Naive thymus-derived CD8-positive, alpha-beta T cell (primary cell): Measurements from ENCODE around the gene DIRAS2. TPM values are rescaled to one million over a fixed set of nuclear protein-coding genes. Genes with fewer than 3 reads are reported as not detected.

Experiments
- ATAC-seq, 2 donors: fragments of 150-1000 bp; cut with Tn5 transposase in 1 of 2; sonication (Bioruptor Pico), chemical (Tn5 transposase) in 1 of 2; 1 replicate in 1 of 2; 2 replicates in 1 of 2; pipeline ENCODE4 v1.10.0; 2021; ENCODE audit warnings: mild to moderate bottlenecking in 2 of 2, moderate library complexity in 2 of 2
- POLR2A ChIA-PET: fragments of 350-600 bp; sonication (Branson Sonifier 250); formaldehyde crosslinking; loops from one replicate; lab custom pipeline; 2021; ENCODE audit warnings: antibody characterized with exemption; lab: Charles Lee
- DNase-seq, 10 donors: peaks; one replicate each; pipeline versions ENCODE4 v3.0.0 to v3.0.0-alpha.2; 2020 to 2022
- H3K27ac Mint-ChIP-seq, 10 donors: one replicate each; pipeline ENCODE4 v1.8.0; 2020 to 2022; ENCODE audit warnings: mild to moderate bottlenecking in 10 of 10, mixed read lengths in 10 of 10, moderate library complexity in 4 of 10, inconsistent platforms in 1 of 10
- H3K27me3 Mint-ChIP-seq, 5 donors: one replicate each; pipeline ENCODE4 v1.8.0; 2021 to 2022; ENCODE audit warnings: mixed read lengths in 5 of 5
- H3K36me3 Mint-ChIP-seq, 3 donors: one replicate each; pipeline ENCODE4 v1.8.0; 2020 to 2022; ENCODE audit warnings: mixed read lengths in 3 of 3, mild to moderate bottlenecking in 2 of 3, inconsistent platforms in 1 of 3
- H3K4me1 Mint-ChIP-seq, 4 donors: one replicate each; pipeline ENCODE4 v1.8.0; 2021 to 2022; ENCODE audit warnings: mixed read lengths in 4 of 4
- H3K4me3 Mint-ChIP-seq, 10 donors: one replicate each; pipeline ENCODE4 v1.8.0; 2020 to 2022; ENCODE audit warnings: mild to moderate bottlenecking in 10 of 10, mixed read lengths in 10 of 10, moderate library complexity in 6 of 10, inconsistent platforms in 1 of 10
- H3K9me3 Mint-ChIP-seq, 9 donors: one replicate each; pipeline ENCODE4 v1.8.0; 2020 to 2022; ENCODE audit warnings: mixed read lengths in 9 of 9, mild to moderate bottlenecking in 3 of 9, inconsistent platforms in 1 of 9, moderate library complexity in 1 of 9
- polyA plus RNA-seq, 3 donors: library from polyadenylated mRNA; unstranded; fragments of 300-500 nt; fragmentation: Illumina TruSeq; gene quantifications; one replicate each; pipeline ENCODE4 v1.2.3, GENCODE V29; 2021
- total RNA-seq, 8 experiments: library from RNA in 2 of 8; stranded (reverse) in 2 of 8; gene quantifications; one replicate each; pipeline ENCODE4 v1.2.3 and lab custom pipeline; 2021 to 2026

The DIRAS2 gene
- total and polyA plus RNA-seq, 5 experiments from 2014 or later, result not detected

- ATAC-seq, result no peak
- H3K4me3 Mint-ChIP-seq, result no peak overlapping the region
- H3K27me3 Mint-ChIP-seq, result peaks cover 4 to 53% (median 23%) of the 10 kb centered on the region in 5 donors
- POLR2A ChIA-PET, result no interaction called here
- H3K36me3 Mint-ChIP-seq, result no peaks in the 10 kb centered on the region
- no peak for DNase-seq
- H3K4me1 Mint-ChIP-seq, result no peaks in the 10 kb centered on the region
- H3K9me3 Mint-ChIP-seq, result no peaks in the 10 kb centered on the region
- no peak overlapping the region for H3K27ac Mint-ChIP-seq
These were observed 34.7 kb downstream of the DIRAS2 start for GRCh38 chr9:90607701-90608516.

- Mint-ChIP-seq H3K27me3 (peaks cover 10 to 42% (median 16%) of the 10 kb centered on the region in 5 donors), H3K4me3 (no peak overlapping the region), H3K27ac (no peak overlapping the region), H3K36me3 (no peaks in the 10 kb centered on the region), H3K4me1 (no peaks in the 10 kb centered on the region), H3K9me3 (peaks cover 0 to 2% (median 0%) of the 10 kb centered on the region in 9 donors)
- POLR2A ChIA-PET, result no interaction called here
- no peak for ATAC-seq
- DNase-seq, result no peak
These were observed 42.6 kb downstream of the DIRAS2 start for GRCh38 chr9:90600029-90600428.

- no peak overlapping the region for H3K27ac Mint-ChIP-seq
- ATAC-seq (no peak), DNase-seq (no peak)
- POLR2A ChIA-PET, result no interaction called here
- peaks cover 12 to 57% (median 21%) of the 10 kb centered on the region in 5 donors for H3K27me3 Mint-ChIP-seq
- no peaks in the 10 kb centered on the region for H3K36me3 Mint-ChIP-seq
- peaks cover 0 to 10% (median 0%) of the 10 kb centered on the region in 9 donors for H3K9me3 Mint-ChIP-seq
- H3K4me3 Mint-ChIP-seq, result no peak overlapping the region
- H3K4me1 Mint-ChIP-seq, result no peaks in the 10 kb centered on the region
These were observed 44.4 kb downstream of the DIRAS2 start for GRCh38 chr9:90598191-90598590.

- peaks cover 0 to 14% (median 2%) of the 10 kb centered on the region in 9 donors for H3K9me3 Mint-ChIP-seq
- H3K4me3 Mint-ChIP-seq, result no peak overlapping the region
These were observed 49.0 kb downstream of the DIRAS2 start for GRCh38 chr9:90593646-90594045.

GRCh38 chr9:90580576-90580975 lies 62.0 kb downstream of the DIRAS2 start:
- DNase-seq, result no peak
- no peak for ATAC-seq
- H3K9me3 Mint-ChIP-seq, result no peaks in the 10 kb centered on the region
- no peak overlapping the region for H3K4me3 Mint-ChIP-seq
- H3K27me3 Mint-ChIP-seq, result peaks cover 0 to 13% (median 3%) of the 10 kb centered on the region in 5 donors
- no peak overlapping the region for H3K27ac Mint-ChIP-seq
- no peaks in the 10 kb centered on the region for H3K36me3 Mint-ChIP-seq
- peaks cover 0 to 2% (median 0%) of the 10 kb centered on the region in 4 donors for H3K4me1 Mint-ChIP-seq
- POLR2A ChIA-PET, result no interaction called here

More at GRCh38 chr9:90593646-90594045, 49.0 kb downstream of the DIRAS2 start:
- POLR2A ChIA-PET, result no interaction called here
- no peaks in the 10 kb centered on the region for H3K4me1 Mint-ChIP-seq
- H3K36me3 Mint-ChIP-seq, result no peaks in the 10 kb centered on the region
- peaks cover 6 to 47% (median 14%) of the 10 kb centered on the region in 5 donors for H3K27me3 Mint-ChIP-seq
- ATAC-seq, result no peak
- no peak for DNase-seq
- H3K27ac Mint-ChIP-seq, result no peak overlapping the region

GRCh38 chr9:90579181-90579580 lies 63.4 kb downstream of the DIRAS2 start:
- H3K27ac Mint-ChIP-seq, result no peak overlapping the region
- ATAC-seq (no peak), DNase-seq (no peak)
- H3K27me3 Mint-ChIP-seq, result peaks cover 0 to 7% (median 5%) of the 10 kb centered on the region in 5 donors
- no peak overlapping the region for H3K4me3 Mint-ChIP-seq
- POLR2A ChIA-PET, result no interaction called here
- peaks cover 0 to under 1% (median 0%) of the 10 kb centered on the region in 4 donors for H3K4me1 Mint-ChIP-seq
- peaks cover 0 to 4% (median 0%) of the 10 kb centered on the region in 9 donors for H3K9me3 Mint-ChIP-seq
- H3K36me3 Mint-ChIP-seq, result no peaks in the 10 kb centered on the region

- DNase-seq, result no peak
- no peaks in the 10 kb centered on the region for H3K4me1 Mint-ChIP-seq
- H3K36me3 Mint-ChIP-seq, result no peaks in the 10 kb centered on the region
- POLR2A ChIA-PET, result no interaction called here
- H3K27ac Mint-ChIP-seq, result no peak overlapping the region
- peaks cover 0 to 4% (median 2%) of the 10 kb centered on the region in 9 donors for H3K9me3 Mint-ChIP-seq
- ATAC-seq, result no peak
- H3K27me3 Mint-ChIP-seq, result peaks cover 0 to 10% (median 3%) of the 10 kb centered on the region in 5 donors
- no peak overlapping the region for H3K4me3 Mint-ChIP-seq
These were observed 64.4 kb downstream of the DIRAS2 start for GRCh38 chr9:90578126-90578815.

- ATAC-seq, result no peak
- no peak for DNase-seq
- H3K4me1 Mint-ChIP-seq, result no peaks in the 10 kb centered on the region
- H3K4me3 Mint-ChIP-seq, result no peak overlapping the region
- peaks cover 0 to 2% (median 0%) of the 10 kb centered on the region in 9 donors for H3K9me3 Mint-ChIP-seq
- H3K36me3 Mint-ChIP-seq, result no peaks in the 10 kb centered on the region
- POLR2A ChIA-PET, result no interaction called here
- H3K27me3 Mint-ChIP-seq, result peaks cover 13 to 23% (median 19%) of the 10 kb centered on the region in 5 donors
- no peak overlapping the region for H3K27ac Mint-ChIP-seq
These were observed 73.1 kb downstream of the DIRAS2 start for GRCh38 chr9:90569511-90569910.

- no peak for DNase-seq
- Mint-ChIP-seq H3K4me1 (no peaks in the 10 kb centered on the region), H3K4me3 (no peak overlapping the region), H3K36me3 (no peaks in the 10 kb centered on the region), H3K27me3 (peaks cover 13 to 23% (median 19%) of the 10 kb centered on the region in 5 donors), H3K27ac (no peak overlapping the region), H3K9me3 (no peaks in the 10 kb centered on the region)
- no peak for ATAC-seq
- POLR2A ChIA-PET, result no interaction called here
These were observed 74.0 kb downstream of the DIRAS2 start for GRCh38 chr9:90568667-90569066.

- H3K9me3 Mint-ChIP-seq, result no peaks in the 10 kb centered on the region
- H3K27ac Mint-ChIP-seq, result no peak overlapping the region
- ATAC-seq (no peak), DNase-seq (no peak)
- peaks cover 0 to 4% (median 2%) of the 10 kb centered on the region in 5 donors for H3K27me3 Mint-ChIP-seq
- POLR2A ChIA-PET, result no interaction called here
- H3K4me1 Mint-ChIP-seq, result no peaks in the 10 kb centered on the region
- H3K36me3 Mint-ChIP-seq, result no peaks in the 10 kb centered on the region
- H3K4me3 Mint-ChIP-seq, result no peak overlapping the region
These were observed 80.4 kb downstream of the DIRAS2 start for GRCh38 chr9:90562229-90562628.

Other genes starting within 250 kb of the DIRAS2 start
- 1 to 10 TPM; 7.5 to 9.4 TPM for gene SYK, start 159.0 kb upstream of the DIRAS2 start, total RNA-seq
- under 1 TPM; 0.25 to 0.54 (median 0.37) TPM for gene SYK, start 159.0 kb upstream of the DIRAS2 start, polyA plus RNA-seq